Immature natural killer cell (primary cell): ENCODE data around the gene TLR4. TPM values are rescaled to one million over a fixed set of nuclear protein-coding genes. Genes with fewer than 3 reads are reported as not detected.

Experiments used
- DNase-seq, 3 donors: peaks; one replicate each; pipeline ENCODE4 v3.0.0; 2022; ENCODE audit warnings: mixed read lengths in 1 of 3
- H3K27ac Mint-ChIP-seq, 6 donors: one replicate each; pipeline ENCODE4 v1.8.0; 2020; ENCODE audit warnings: mixed read lengths in 6 of 6, mild to moderate bottlenecking in 5 of 6, inconsistent platforms in 4 of 6, moderate library complexity in 3 of 6
- H3K27me3 Mint-ChIP-seq, 3 donors: one replicate each; pipeline ENCODE4 v1.8.0; 2020 to 2021; ENCODE audit warnings: low read depth in 3 of 3, mild to moderate bottlenecking in 3 of 3, mixed read lengths in 3 of 3, moderate library complexity in 3 of 3, inconsistent platforms in 1 of 3
- H3K36me3 Mint-ChIP-seq, 3 donors: one replicate each; pipeline ENCODE4 v1.8.0; 2020; ENCODE audit warnings: mixed read lengths in 3 of 3, inconsistent platforms in 2 of 3, mild to moderate bottlenecking in 2 of 3
- H3K4me1 Mint-ChIP-seq, 2 donors: one replicate each; pipeline ENCODE4 v1.8.0; 2020; ENCODE audit warnings: inconsistent platforms in 2 of 2, mild to moderate bottlenecking in 2 of 2, mixed read lengths in 2 of 2, moderate library complexity in 1 of 2
- H3K4me3 Mint-ChIP-seq, 5 donors: one replicate each; pipeline ENCODE4 v1.8.0; 2020; ENCODE audit warnings: mild to moderate bottlenecking in 5 of 5, mixed read lengths in 5 of 5, inconsistent platforms in 3 of 5, moderate library complexity in 3 of 5
- H3K9me3 Mint-ChIP-seq, 6 donors: one replicate each; pipeline ENCODE4 v1.8.0; 2020; ENCODE audit warnings: mild to moderate bottlenecking in 6 of 6, mixed read lengths in 6 of 6, inconsistent platforms in 4 of 6, moderate library complexity in 3 of 6
- polyA plus RNA-seq, 3 donors: library from polyadenylated mRNA; unstranded; fragments of 300-500 nt; fragmentation: Illumina TruSeq; gene quantifications; one replicate each; pipeline ENCODE4 v1.2.3, GENCODE V29; 2021

Gene TLR4
- polyA plus RNA-seq, 3 donors from 2014 or later = 0.15 to 1.4 (median 0.62) TPM

GRCh38 chr9:117720066-117720465 is 15.9 kb downstream of the TLR4 start:
- Mint-ChIP-seq H3K27me3 (peaks cover 1 to 6% (median 4%) of the 10 kb centered on the region in 3 donors), H3K4me1 (peaks cover 19 to 20% of the 10 kb centered on the region in 2 donors), H3K4me3 (no peak overlapping the region), H3K36me3 (peaks cover 0 to 3% (median 0%) of the 10 kb centered on the region in 3 donors), H3K27ac (no peak overlapping the region), H3K9me3 (peaks cover 0 to 4% (median 0%) of the 10 kb centered on the region in 6 donors)
- no peak for DNase-seq

DNA sequence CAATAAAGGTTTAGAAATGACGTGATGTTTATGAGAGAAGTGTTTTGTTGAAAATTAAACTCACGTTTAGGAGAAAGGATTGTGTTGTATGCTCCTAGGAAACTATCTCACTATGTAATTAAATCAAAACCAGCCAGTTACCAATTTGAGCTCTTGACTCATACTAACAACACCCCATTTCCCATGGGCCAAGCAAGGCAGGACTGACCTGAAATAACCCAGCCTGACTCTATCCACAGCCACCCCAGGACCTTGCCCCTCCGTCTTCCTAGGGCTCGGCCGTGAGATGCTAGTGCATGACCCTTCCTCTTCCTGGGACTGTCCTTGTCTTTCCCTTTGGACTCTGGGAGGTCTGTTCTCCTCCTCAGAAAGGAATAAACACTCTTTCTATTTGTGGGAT is 16.4 kb downstream of the TLR4 start:
- no peak for DNase-seq
- Mint-ChIP-seq H3K36me3 (peaks cover 0 to 3% (median 0%) of the 10 kb centered on the region in 3 donors), H3K4me3 (no peak overlapping the region), H3K4me1 (peaks cover 19 to 20% of the 10 kb centered on the region in 2 donors), H3K27me3 (peaks cover 1 to 6% (median 4%) of the 10 kb centered on the region in 3 donors), H3K27ac (no peak overlapping the region), H3K9me3 (peaks cover 0 to 4% (median 0%) of the 10 kb centered on the region in 6 donors)

GRCh38 chr9:117720987-117721386 is 16.8 kb downstream of the TLR4 start:
- Mint-ChIP-seq H3K36me3 (peaks cover 0 to 3% (median 0%) of the 10 kb centered on the region in 3 donors), H3K4me1 (peaks cover 19 to 20% of the 10 kb centered on the region in 2 donors), H3K4me3 (no peak overlapping the region), H3K27me3 (peaks cover 1 to 6% (median 5%) of the 10 kb centered on the region in 3 donors), H3K9me3 (peaks cover 0 to 4% (median 0%) of the 10 kb centered on the region in 6 donors), H3K27ac (no peak overlapping the region)
- no peak for DNase-seq

DNA sequence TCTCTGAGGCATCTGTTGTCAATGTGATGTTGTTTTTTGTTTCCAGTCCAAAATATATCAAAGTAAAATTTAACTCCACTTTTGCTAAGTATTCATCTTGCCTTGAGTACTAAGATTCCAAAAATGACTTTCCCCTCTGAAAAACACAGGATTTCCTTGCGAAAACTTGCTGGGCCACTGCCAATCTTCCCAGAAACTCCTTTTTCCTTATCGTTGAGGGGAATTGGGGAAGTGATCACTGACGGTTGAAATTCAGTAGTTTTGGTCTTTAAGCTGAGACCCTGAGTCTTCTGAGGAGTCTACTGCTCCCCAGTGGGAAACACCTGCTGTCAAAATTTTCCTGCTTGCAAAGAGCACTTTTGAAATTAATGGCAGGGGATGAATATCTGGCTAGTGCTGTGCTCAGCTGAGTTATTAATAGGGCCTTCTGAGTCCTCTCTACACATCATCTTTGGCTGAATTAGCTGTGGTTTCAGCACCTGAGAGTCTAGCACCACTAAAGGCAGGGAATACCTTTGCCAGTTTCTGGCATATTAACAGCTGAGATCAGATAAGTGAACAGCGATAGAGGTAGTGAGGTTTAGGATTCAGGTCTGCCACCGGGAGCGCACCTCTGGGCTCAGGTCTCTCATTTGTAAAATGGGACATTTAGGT is 18.0 kb downstream of the TLR4 start:
- H3K4me3 Mint-ChIP-seq = no peak overlapping the region
- H3K27ac Mint-ChIP-seq = no peak overlapping the region
- H3K9me3 Mint-ChIP-seq = no peaks in the 10 kb centered on the region
- H3K36me3 Mint-ChIP-seq = peaks cover 0 to 3% (median 0%) of the 10 kb centered on the region in 3 donors
- no peak for DNase-seq
- peaks cover 2 to 6% (median 6%) of the 10 kb centered on the region in 3 donors for H3K27me3 Mint-ChIP-seq
- peaks cover 19% of the 10 kb centered on the region in 2 donors for H3K4me1 Mint-ChIP-seq

DNA sequence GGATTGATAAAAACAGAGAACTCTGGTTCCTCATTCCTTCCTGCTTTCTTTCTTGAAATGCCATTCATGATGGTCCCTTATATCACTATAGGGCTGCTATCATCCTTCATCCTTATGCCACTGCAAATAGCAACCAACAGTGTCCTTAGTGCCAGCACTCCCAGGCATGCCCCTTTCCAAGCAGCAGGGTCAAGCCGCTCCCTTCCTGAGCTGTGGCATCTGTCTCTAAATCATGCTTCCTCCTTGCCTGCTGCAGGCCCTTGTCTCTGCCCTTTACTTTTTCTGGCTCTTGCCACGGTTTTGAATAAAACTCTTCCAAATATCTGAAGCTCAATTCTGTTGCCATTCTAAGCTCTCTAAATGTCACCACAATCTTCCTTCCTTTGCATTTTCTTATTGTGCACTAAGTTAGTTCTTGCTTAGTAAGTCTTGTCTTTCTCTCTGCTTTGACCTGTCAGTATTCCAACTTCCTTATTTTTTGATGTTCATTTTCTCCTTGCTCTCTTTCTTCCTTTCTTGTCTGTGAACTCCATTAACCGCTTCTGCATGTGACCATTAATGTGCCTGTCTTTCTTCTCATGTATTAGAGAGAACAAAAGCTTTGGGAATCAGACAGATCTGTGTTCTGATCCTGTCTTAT is 19.9 kb downstream of the TLR4 start:
- H3K9me3 Mint-ChIP-seq = no peaks in the 10 kb centered on the region
- peaks cover 2 to 6% (median 6%) of the 10 kb centered on the region in 3 donors for H3K27me3 Mint-ChIP-seq
- H3K36me3 Mint-ChIP-seq = peaks cover 0 to 3% (median 0%) of the 10 kb centered on the region in 3 donors
- DNase-seq = no peak
- H3K4me1 Mint-ChIP-seq = peaks cover 0 to 1% of the 10 kb centered on the region in 2 donors
- H3K27ac Mint-ChIP-seq = no peak overlapping the region
- no peak overlapping the region for H3K4me3 Mint-ChIP-seq

- H3K9me3 Mint-ChIP-seq = no peaks in the 10 kb centered on the region
- H3K4me3 Mint-ChIP-seq = no peak overlapping the region
- H3K27ac Mint-ChIP-seq = no peak overlapping the region
- H3K4me1 Mint-ChIP-seq = no peaks in the 10 kb centered on the region
- peaks cover 0 to 3% (median 0%) of the 10 kb centered on the region in 3 donors for H3K36me3 Mint-ChIP-seq
- no peak for DNase-seq
- H3K27me3 Mint-ChIP-seq = peaks cover 2 to 7% (median 6%) of the 10 kb centered on the region in 3 donors
Observed at GRCh38 chr9:117725426-117725887, 21.3 kb downstream of the TLR4 start.

DNA sequence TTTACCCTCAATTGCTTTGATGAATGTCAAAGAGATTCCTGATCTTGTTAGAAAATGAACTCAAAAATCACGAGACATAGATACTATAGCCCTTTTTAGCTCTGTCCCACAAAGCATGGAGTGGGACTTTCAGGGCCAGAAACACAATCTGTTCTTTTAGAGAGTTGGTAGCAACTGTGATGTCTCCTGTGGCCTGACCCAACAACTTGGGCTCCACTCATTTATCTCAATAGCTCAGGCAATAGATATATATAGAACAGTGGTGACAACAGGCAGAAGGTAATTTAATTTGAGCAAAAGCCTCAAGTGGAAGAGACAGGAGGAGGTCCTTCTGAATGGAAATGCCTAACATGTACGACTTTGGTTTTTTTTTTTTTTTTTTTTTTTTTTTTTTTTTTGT is 25.2 kb downstream of the TLR4 start:
- no peak for DNase-seq
- no peaks in the 10 kb centered on the region for H3K9me3 Mint-ChIP-seq
- no peak overlapping the region for H3K27ac Mint-ChIP-seq
- peaks cover 2 to 8% (median 5%) of the 10 kb centered on the region in 3 donors for H3K27me3 Mint-ChIP-seq
- no peaks in the 10 kb centered on the region for H3K4me1 Mint-ChIP-seq
- H3K36me3 Mint-ChIP-seq = no peaks in the 10 kb centered on the region
- no peak overlapping the region for H3K4me3 Mint-ChIP-seq

- no peak overlapping the region for H3K27ac Mint-ChIP-seq
Observed at GRCh38 chr9:117732494-117732893, 28.3 kb downstream of the TLR4 start.

GRCh38 chr9:117733465-117733864 is 29.3 kb downstream of the TLR4 start:
- DNase-seq = no peak
- no peaks in the 10 kb centered on the region for H3K9me3 Mint-ChIP-seq
- no peak overlapping the region for H3K4me3 Mint-ChIP-seq
- H3K4me1 Mint-ChIP-seq = no peaks in the 10 kb centered on the region
- H3K27me3 Mint-ChIP-seq = peaks cover 0 to 8% (median 4%) of the 10 kb centered on the region in 3 donors
- no peak overlapping the region for H3K27ac Mint-ChIP-seq
- no peaks in the 10 kb centered on the region for H3K36me3 Mint-ChIP-seq

More at GRCh38 chr9:117732494-117732893, 28.3 kb downstream of the TLR4 start:
- Mint-ChIP-seq H3K9me3 (no peaks in the 10 kb centered on the region), H3K4me3 (no peak overlapping the region), H3K4me1 (no peaks in the 10 kb centered on the region), H3K36me3 (no peaks in the 10 kb centered on the region), H3K27me3 (peaks cover 0 to 8% (median 4%) of the 10 kb centered on the region in 3 donors)
- DNase-seq = no peak

DNA sequence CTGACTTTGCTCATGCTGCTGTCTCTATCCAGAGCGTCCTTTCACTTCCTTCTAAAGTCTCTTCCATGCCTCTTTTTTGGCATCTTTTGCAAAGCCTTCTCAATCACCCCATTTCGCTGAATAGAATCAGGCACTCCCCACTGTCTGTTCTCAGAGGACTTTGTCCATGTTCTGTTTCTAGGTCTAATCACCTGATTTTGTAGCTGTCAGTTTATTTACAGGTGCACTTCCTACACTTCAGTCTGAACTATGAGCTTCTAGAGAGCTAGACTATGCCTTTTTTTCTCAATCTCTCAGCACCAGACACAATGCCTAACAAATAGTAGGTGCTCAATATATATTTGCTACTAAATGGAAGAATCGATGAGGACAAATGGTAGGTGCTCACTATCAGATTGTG is 29.9 kb downstream of the TLR4 start:
- DNase-seq = no peak
- no peaks in the 10 kb centered on the region for H3K4me1 Mint-ChIP-seq
- H3K4me3 Mint-ChIP-seq = no peak overlapping the region
- H3K27ac Mint-ChIP-seq = no peak overlapping the region
- peaks cover 0 to 8% (median 4%) of the 10 kb centered on the region in 3 donors for H3K27me3 Mint-ChIP-seq
- H3K9me3 Mint-ChIP-seq = no peaks in the 10 kb centered on the region
- no peaks in the 10 kb centered on the region for H3K36me3 Mint-ChIP-seq

GRCh38 chr9:117734523-117735314 is 30.5 kb downstream of the TLR4 start:
- Mint-ChIP-seq H3K4me3 (no peak overlapping the region), H3K27me3 (peaks cover 0 to 8% (median 4%) of the 10 kb centered on the region in 3 donors), H3K4me1 (no peaks in the 10 kb centered on the region), H3K36me3 (no peaks in the 10 kb centered on the region), H3K27ac (no peak overlapping the region), H3K9me3 (no peaks in the 10 kb centered on the region)
- no peak for DNase-seq

DNA sequence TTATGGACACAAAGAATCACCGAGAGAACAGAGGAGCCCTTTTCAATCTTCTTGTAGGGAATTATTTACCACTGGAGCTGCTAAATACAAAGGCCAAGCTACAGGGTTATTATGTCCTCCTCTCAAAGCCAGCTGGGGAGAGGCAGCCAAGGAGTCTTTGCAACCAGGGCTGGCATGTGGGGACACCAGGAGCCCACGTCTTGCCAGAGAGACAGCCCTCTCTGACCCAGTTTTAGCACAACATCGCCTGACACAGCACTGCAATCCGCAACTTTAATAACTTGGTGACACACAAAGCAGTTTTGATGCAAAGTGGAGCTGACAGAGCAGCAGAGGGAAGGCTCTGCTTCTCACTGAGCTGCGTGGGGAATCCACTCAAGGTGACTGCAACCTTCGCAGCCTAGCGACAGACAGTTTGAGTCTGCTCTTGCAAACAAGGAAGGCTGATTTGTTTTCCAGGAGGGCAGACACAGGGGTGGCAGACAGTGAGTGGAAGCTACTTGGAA is 33.6 kb downstream of the TLR4 start:
- no peak overlapping the region for H3K27ac Mint-ChIP-seq
- no peaks in the 10 kb centered on the region for H3K9me3 Mint-ChIP-seq
- H3K4me3 Mint-ChIP-seq = no peak overlapping the region
- peaks cover 0 to 7% (median 5%) of the 10 kb centered on the region in 3 donors for H3K27me3 Mint-ChIP-seq
- no peaks in the 10 kb centered on the region for H3K4me1 Mint-ChIP-seq
- no peaks in the 10 kb centered on the region for H3K36me3 Mint-ChIP-seq
- no peak for DNase-seq

- Mint-ChIP-seq H3K9me3 (no peaks in the 10 kb centered on the region), H3K36me3 (no peaks in the 10 kb centered on the region), H3K27me3 (peaks cover under 1 to 5% (median 2%) of the 10 kb centered on the region in 3 donors), H3K4me1 (peaks cover under 1 to 2% of the 10 kb centered on the region in 2 donors), H3K27ac (no peak overlapping the region), H3K4me3 (no peak overlapping the region)
- no peak for DNase-seq
Observed at GRCh38 chr9:117739206-117739605, 35.0 kb downstream of the TLR4 start.
